AML-193 (cell line): ENCODE results near the gene SMCO1.
A peak's percentile ranks its signal among the peaks of the same experiment; 100 is the strongest.
"Not testable (repeated sequence)": the region's sequence is repeated elsewhere in the genome, so short reads cannot be mapped to it uniquely, and the experiment has no call there.

Experiments
- DNase-seq, 2 experiments: peaks; one replicate each; lab custom pipeline; 2025; lab: John Stamatoyannopoulos, UW

Gene SMCO1

GRCh38 chr3:196521291-196521690, 6.1 kb upstream of the SMCO1 start:
- DNase-seq: not testable (repeated sequence)

- DNase-seq: no peak
Measured at GRCh38 chr3:196519718-196520082, 4.6 kb upstream of the SMCO1 start.

DNA sequence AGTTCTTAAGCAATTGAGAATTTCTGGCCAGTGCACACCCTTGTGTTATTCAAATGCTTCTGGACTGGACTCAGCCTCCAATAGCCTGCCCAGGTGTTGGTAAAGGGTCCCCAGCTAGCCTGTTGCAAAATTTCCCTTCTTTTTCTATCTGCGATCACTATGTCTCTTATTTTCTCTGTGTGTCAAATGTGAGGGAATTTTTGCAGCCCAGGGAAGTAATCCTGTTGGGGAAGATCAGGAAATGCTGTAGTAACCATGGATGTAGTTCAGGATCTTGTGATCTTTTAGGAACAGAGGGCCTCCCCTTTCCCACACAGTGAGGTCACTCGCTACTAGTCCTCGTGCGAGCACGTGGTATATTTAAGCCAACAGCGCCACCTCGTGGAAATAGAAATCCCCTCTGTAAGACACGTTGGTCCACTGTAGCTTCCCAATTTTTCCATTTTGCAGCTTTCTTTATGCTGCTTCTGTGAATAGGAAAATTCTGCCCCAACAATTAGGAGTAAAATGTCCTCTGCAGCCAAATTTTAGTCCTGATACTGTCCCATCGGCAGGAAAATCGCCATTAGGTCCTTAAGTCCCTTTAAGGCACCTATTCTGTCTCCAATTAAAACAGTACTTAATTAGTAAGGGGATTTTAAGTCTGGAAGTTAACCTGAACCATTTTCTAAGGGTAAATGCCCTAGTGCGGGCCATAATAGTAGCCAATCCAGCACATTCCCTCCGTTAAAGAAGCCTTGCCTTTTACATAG, 4.0 kb upstream of the SMCO1 start:
- peak; percentile 82 to 84 for DNase-seq

GRCh38 chr3:196517919-196518318, 2.8 kb upstream of the SMCO1 start:
- DNase-seq: no peak

DNA sequence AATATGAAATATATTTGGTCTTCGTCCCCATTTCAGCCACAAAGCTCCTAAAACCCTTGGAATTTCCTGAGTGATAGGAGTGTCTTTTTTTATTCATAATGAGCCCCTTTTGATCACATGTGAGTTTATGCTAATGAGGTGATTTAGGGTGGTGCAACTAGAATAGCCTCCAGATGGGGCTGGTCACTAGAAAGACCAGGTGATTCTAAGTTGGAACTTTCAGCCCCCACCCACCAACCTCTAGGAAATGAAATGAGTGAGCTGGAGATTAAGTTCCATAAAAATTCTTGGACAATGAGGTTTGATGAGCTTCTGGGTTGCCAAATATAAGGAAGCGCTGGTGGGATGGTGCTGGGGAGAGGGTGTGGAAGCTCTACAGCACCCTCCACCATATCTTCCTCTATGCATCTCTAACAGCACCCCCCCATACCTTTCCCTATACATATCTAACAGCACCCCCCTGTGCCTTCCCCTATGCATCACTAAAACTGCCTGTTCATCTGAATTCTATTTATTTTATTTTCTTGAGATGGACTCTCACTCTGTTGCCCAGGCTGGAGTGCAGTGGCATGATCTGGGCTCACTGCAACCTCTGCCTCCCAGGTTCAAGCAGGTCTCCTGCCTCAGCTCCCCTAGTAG, 2.1 kb upstream of the SMCO1 start:
- DNase-seq: no peak

DNA sequence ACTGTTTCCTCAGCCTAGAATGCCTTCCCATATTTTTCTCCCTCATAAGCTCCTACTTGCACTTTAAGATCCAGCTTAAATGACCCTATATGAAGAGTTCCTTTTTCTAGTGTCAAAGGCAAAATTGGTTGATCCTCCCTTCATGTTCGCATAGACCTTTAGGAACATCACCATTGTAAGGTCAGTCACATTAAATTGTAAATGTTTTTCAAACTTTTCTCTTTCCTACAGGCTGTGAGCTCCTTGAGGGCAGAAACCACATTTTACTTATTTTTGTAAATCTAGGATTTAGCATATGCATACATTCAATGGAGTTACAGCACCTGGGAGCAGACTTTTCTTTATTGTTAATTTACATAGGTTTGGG, 813 bp downstream of the SMCO1 start:
- no peak for DNase-seq

DNA sequence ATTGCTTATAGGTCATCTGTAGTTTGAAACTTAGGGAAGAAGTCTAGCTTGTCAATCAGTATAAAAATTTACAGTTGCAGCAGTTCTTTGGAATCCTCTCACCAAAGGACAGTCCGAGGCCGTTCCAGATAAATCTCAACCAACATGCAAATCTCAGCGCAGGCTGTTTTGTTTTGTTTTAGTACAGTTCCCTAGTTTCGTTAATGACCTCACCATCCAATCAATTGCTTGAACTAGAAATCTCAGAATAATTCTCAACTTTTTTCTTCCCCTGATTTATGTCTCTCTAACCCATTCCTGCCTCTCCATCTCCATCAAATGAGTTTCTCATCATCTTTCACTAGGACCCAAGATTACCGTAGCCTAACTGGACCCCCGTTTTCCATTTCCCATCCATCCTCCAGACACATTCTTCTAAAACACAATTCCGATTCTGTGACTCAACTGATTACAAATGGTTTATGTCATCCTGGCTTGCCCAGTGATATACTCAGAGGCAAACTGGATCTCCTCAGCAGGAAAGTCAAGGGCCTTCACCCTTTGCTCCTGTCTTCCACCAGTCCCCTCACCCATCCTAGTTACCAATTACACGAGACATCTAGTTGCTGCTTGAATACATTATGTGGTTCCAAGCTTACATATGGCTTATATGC, 1.3 kb downstream of the SMCO1 start:
- no peak for DNase-seq

DNA sequence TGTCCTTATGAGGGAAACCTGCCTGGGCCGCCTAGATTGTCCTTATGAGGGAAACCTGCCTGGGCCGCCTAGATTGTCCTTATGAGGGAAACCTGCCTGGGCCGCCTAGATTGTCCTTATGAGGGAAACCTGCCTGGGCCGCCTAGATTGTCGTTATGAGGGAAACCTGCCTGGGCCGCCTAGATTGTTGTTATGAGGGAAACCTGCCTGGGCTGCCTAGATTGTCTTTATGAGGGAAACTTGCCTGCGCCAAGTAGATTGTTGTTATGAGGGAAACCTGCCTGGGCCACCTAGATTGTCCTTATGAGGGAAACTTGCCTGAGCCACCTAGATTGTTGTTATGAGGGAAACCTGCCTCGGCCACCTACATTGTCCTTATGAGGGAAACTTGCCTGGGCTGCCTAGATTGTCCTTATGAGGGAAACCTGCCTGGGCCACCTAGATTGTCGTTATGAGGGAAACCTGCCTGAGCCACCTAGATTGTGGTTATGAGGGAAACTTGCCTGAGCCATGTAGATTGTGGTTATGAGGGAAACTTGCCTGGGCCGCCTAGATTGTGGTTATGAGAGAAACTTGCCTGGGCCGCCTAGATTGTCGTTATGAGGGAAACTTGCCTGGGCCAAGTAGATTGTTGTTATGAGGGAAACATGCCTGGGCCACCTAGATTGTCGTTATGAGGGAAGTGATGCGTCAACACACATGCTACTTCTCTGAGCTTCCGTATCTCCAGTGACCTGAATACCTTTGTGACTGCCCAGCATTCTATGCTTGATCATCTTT, 3.3 kb downstream of the SMCO1 start:
- not testable (repeated sequence) for DNase-seq

GRCh38 chr3:196511108-196511507, 4.0 kb downstream of the SMCO1 start:
- DNase-seq: not testable (repeated sequence)

GRCh38 chr3:196506687-196507086, 8.5 kb downstream of the SMCO1 start:
- no peak for DNase-seq

DNA sequence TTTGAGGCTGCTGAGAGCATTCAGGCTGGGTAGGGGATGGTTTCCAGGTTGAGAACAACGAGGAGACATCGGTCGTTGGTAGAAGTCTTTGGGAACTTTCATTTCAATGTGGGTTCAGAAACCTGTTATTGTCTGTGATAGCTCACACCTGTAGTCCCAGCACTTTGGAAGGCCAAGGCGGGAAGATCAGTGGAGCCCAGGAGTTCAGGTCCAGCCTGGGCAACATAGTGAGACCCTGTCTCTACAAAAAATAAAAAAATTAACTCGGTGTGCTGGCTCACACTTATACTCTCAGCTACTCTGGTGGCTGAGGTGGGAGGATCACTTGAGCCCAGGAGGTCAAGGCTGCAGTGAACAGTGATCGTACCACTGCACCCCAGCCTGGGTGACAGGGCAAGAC, 10.6 kb downstream of the SMCO1 start:
- DNase-seq: no peak

GRCh38 chr3:196504077-196504398, 11.1 kb downstream of the SMCO1 start:
- DNase-seq: not testable (repeated sequence)

DNA sequence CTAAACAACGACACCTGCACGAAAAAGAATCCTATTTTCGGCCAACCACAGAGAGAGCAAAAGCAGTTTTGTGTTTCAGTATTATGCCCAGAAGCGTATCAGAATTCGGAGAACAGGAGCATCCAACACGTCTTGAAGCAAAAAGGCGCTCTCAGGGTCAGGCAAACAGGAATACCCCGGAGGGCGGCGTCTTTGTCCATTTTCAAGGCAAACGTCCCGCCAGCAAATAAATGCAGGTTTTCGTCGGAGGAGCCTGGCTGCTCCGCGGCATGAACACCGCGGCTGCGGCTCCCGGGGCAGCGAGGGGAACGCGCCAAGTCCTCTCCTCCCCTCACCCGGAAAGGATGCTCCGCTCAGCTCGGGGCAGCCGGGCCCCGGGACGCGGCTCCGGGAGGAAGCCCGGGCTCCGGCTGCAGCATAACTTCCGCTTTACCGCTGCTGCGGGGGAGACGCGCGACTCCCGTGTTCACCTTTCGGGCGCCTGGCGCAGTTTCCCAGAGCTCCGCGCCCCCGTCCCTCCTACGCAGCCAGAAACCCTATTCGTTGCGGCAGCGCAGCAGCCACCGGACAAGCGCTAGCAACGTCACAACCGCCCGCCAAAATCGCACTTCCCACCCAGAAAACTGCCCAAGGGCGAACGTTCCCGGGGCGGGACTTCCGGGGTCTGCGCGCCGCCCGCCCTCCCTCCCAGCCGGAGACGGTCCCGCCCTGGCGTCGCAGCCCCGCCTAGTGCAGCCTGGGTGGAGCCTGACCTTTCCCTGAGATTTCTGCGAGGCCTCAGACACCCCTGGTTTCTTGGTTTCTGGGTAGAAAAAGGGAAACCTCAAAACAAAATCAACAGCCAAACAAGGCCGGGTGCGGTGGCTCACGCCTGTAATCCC, 11.7 kb downstream of the SMCO1 start, which contains the start of gene RNF168:
Gene RNF168, minus strand, starts transcription at position 573 of the 881 bp plus-strand sequence. CDS start 595 bp downstream, outside the sequence.
- peak; percentile 98 for DNase-seq

GRCh38 chr3:196502775-196503195, 12.4 kb downstream of the SMCO1 start:
- DNase-seq: peak; percentile 66 to 74

- DNase-seq: peak; percentile 26 to 46
Measured at GRCh38 chr3:196501316-196502044, 13.7 kb downstream of the SMCO1 start.

DNA sequence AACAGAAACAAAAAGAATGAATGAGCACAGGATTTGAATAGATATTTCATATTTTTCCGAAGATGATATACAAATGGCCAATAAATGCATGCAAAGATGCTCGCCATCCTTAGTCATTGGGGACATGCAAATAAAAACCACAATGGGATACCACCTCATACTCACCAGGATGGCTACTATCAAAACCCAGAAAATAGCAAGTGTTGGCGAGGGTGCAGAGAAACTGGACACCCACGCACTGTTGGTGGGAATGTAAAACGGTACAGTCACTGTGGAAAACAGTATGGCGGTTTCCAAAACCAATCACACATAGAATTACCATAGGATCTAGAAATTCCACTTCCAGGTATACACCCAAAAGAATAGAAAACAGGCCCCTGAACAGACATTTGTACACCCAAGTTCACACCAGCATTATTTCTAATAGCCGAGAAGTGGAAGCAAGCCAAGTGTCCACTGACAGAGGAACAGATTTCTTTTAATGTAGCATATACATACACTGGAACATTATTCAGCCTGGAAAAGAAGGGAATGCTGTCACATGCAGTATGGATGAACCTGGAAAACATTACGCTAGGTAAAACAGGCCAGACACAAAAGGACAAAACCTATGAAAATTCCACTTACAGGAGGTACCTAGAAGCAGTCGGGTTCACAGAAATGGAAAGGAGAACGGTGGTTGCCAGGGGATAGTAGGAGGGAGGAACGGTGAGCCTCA, 15.2 kb downstream of the SMCO1 start:
- no peak for DNase-seq

- DNase-seq: no peak
Measured at GRCh38 chr3:196499061-196499460, 16.1 kb downstream of the SMCO1 start.

GRCh38 chr3:196498297-196498696, 16.8 kb downstream of the SMCO1 start:
- no peak for DNase-seq

DNA sequence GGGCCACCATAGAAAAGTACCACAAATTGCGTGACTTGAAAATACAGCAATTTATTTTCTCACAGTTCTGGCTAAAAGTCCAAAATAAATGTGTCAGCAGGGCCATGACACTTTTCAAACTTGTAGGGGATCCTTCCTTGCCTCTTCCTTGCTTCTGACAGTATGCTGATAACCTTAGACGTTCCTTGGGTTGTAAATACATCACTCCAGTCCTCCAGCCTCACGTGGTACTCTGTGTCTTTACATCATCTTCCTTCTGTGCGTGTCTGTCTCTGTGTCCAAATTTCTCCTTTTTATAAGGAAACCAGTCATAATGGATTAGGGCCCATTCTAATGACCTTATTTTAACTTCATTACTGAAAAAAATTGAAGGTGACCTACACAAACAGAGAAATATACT, 19.0 kb downstream of the SMCO1 start:
- DNase-seq: no peak

DNA sequence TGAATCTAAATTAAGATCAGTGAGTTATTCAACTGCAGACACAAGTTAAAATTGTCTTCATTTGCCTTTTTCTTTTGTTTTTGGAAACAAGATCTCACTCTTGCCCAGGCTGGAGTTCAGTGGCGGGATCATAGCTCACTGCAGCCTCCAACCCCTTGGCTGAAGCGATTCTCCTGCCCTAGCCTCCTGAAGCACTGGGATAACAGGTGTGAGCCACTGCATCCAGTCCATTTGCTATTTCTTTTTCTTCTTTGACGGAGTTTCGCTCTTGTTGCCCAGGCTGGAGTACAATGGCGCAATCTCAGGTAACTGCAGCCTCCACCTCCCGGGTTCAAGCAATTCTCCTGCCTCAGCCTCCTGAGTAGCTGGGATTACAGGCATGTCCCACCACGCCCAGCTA, 21.9 kb downstream of the SMCO1 start:
- DNase-seq: no peak
